ENCODE results near the gene CDHR4. TPM values are rescaled to one million over a fixed set of nuclear protein-coding genes. Genes with fewer than 3 reads are reported as not detected.
"Not testable (repeated sequence)": the region's sequence is repeated elsewhere in the genome, so short reads cannot be mapped to it uniquely, and the experiment has no call there.

The CDHR4 gene, protein sequence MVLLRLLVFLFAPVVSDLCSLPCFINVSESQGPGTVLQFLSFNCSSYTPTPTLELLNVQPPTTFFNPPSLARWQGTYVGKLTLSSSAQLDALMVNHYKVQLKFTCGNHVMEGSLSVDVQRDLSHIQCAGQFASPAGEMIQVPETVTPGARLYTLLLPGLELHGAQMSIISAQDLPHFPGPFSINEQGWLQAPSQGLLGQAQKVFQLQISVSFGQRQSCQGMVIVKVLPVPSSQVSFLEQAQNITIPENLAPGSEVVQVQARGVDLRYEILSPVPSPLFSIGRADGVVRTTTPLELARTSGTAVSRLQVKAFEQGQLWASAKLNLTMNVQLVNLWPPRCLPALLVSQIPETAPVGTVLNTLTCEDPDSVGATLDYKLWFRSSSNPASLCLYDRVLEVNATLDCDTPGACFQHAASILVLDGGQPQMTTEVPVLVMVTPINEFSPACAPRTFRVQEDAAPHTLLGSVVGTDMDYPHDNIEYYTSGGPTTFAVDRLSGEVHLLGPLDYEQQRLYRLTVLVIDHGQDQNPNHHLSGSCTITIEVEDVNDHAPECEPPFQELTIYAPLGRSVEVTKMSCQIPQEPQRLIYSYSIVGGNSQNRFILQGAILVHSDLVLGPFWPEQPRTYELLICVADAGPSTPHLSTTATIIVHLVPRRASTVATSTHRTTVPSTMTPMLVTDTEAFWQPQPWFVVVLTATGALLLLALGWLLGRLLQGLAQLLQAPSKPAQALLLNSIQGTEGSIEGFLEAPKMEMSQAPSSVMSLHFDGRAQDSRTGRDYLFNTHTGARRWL
- polyA plus RNA-seq (ENCODE audit: insufficient read length in 4 of 4) = under 1 TPM in 1 of 4 donors, not detected in 3; 0.16 TPM

DNA sequence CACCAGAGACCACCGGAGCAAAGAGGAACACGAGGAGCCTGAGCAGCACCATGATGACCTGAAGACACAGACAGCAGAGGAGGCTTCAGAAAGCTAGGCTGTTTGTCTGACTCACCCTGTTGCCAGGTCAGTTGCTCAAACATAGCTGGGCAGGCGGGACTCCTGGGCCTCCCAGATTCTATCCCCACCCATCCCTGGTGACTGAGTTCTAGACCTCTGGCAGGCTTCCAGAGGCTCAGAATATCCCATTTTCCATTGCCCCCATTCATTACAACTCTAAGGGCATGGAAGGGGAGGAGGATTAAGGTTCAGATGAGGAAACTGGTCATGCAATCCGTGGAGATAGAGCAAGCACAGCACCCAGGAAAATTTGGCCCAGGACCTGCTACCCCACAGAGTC, at the start of gene CDHR4:
Gene CDHR4 (minus strand): TSS at position 113 of the 400 bp plus-strand sequence. CDS start 61 bp downstream, at position 52.
- DNase-seq (ENCODE audit: low read depth in 4 of 4, low spot score in 2 of 4) = no peak

DNA sequence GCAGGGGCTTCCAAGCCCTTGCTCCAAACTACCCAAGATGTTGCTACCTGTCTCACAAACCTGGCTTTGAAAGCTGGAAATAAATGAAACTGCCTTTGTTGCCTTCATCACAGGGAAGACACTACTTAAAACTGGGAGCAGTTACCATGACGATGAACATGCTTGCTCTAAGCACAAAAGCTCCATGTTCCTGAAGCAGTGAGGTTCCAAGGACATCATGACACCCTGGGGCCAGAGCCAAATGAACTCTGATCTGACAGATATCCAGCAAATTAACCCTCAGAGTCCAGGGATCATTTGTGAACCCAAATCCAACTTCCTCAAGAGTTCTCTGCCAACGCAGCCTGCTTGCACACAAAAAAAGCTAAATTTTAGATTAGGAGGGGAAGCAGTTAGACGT, 46.0 kb upstream of the CDHR4 start:
- DNase-seq (ENCODE audit: low read depth in 4 of 4, low spot score in 2 of 4) = no peak

DNA sequence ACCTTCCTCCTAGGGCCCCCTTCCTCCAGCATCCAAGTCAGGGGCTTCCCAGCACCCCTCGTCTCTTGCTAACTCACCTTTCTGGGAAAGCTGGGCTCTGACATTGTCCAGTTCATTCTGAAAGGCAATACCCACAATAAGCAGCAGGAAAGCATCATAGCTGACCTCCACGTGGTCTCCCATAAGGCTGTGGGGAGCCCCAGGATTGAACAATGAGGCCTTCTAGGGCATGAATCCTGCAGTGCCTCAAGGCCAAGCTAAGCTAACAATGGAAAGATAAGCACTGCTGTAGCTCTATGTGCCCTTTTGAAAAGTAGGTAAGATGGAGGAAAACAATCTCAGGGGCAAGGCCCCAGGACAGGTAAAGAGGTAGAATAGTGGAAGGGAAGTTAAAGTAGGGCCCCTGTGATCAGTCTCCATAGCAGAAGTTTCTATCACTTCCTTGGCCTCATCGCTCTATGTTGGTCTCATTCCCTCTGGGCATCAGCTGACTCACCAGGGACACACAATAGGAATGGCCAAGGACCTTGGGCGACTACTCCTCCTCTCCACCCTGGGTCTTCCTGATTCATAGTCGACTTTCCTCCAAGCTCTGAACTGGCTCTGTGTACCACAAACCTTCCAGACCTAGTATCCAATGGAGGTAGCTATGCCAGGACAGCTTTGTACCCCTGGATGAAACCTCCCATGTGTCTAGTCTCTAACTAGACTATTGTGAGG, 45.0 kb upstream of the CDHR4 start:
- DNase-seq (ENCODE audit: low read depth in 4 of 4, low spot score in 2 of 4) = no peak

DNA sequence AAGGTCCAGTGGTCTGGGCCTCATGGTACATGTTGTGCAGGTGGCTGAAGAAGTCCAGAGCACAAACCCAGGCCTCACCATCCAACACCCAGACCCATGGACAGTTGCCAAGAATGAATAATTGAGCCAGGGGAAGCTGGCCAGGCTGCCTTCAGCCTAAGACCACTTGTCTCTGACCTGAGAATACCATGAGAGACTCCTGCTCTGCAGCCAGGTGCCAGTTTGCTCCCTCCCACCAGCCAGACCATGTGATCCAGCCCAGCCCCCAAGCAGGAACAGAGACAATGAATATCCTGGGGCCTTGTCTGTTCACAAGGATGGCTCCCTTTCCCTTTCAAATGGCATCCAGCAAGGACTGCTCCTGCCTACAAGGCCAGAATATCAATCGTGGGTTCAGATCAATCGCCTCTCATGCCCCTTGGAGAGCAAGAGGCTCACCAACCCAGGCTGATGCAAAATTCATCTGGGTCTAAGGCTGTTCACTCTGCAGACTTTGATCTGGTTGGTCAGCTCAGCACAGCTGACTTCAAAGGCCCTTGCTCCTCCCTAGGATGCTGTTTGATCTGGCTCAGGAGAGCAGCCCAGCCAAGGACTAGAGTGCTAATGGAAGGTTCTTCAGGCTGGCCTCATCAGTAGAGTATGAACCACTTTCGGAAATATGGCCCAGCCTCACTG, 43.3 kb upstream of the CDHR4 start:
- no peak for DNase-seq (ENCODE audit: low read depth in 4 of 4, low spot score in 2 of 4)

DNA sequence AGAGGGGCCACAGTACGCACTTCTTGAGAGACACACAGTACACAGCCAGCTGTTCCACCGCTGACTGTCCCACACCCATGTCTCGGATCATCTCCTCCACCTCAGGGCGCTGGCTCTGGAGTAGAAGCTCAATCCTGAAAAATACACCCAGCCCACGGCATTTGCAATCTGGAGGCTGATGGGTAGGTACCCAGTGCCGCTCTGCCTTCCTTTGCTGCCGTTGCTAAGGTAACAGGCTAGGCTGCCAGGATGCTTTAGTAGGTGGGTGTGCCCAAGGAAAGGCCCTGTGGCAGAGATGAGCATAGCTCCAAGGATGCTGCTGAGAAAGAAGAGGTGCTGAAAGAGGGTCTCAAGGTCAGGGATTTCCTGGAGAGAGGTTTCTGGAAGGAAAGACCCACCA, 42.1 kb upstream of the CDHR4 start:
- DNase-seq (ENCODE audit: low read depth in 4 of 4, low spot score in 2 of 4) = no peak

DNA sequence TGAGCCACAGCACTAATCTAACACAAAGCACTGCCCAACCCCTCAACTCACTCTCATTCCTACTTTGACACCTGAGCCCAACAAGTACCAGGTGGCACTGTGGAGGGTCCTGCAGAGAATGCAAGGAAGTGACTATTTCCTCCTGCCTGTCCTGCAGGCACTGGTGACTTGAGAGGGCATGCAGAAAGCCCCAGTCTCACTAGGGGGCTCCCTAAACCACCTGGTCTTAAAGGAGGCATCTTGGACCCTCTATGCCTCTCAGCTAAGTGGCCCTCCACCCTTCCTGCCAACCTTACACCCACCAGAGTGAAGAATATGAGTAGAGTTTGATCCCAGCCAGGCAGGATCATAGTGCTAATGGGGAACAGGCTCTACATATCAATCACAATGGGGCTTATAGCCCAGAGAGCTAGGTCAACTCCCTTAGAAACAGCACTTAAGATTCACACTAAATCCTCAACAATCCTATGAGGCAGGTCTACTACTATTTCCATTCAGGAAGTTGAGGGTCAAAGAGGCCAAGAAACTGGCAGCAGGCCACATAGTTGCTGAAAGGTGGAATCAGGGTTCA, 41.5 kb upstream of the CDHR4 start:
- DNase-seq (ENCODE audit: low read depth in 4 of 4, low spot score in 2 of 4) = no peak

DNA sequence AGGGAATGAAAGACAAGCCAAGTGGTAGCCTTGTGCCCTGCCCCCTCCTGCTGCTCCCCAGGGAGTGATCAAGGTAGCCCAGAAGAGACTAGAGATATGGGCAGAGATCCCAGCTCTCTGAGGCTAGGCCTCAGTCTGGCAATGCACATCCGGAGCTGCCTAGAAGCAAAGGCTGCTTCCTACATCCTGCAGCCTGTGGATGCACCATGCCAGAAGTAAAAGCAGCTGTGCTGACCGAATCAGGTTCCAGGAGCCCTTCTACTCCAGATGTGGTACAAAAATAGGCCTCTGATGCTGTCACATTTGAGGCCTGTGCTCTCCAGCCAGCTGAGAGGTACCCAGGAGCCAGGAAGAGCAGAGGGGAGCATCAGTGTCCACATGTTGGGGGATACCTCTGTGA, 40.7 kb upstream of the CDHR4 start:
- DNase-seq (ENCODE audit: low read depth in 4 of 4, low spot score in 2 of 4) = no peak

DNA sequence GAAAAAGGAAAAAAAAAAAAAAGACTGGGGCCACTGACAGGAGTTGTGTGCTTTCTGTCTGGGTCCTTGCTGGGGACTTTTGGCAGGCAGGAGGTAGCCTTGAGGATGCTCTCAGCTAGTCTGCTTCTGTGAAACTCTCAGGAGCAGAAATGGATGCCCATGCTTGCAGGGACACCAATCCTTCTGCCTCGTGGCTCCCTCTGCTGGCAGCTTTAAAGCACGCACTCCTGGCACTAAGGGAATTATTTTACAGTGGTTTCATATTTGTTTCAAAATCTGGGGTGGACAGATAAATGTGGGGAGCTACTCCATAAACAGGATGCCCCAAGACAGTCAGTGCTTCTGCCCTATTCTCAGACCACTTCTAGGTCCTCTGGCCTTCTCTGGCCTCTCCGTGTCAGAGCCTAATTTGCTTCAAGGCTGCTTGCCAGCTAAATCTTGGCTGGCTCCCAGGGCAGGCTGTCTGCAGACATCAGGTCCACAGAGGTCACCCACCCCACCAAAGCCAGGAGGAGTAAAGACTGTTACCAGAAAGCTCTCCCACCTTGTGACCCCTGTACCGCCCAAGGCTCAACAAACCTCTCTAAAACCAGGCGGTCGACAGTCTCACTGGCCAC, 39.6 kb upstream of the CDHR4 start:
- peak in 3 of 4 donors; percentile 50 to 73 (median 65) for DNase-seq (ENCODE audit: low read depth in 4 of 4, low spot score in 2 of 4)

DNA sequence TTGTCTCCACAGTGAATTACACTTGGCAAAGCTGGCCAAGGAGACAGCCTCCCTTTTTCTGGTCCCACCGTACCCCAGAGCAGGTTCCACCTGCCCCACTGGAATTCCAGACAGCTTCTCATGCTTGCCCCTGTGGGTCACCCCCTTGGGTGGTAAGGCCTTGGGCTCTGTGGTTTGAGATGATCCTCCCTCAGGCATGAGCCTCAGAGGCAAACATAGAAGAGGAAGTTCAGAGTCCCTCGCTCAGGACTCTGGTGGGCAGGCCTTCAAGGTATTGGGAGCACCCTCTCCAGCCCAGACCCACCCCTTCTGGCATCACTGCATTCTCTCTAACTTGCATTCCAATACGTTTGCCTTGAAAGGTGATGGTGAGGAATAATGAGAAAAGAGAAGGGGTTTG, 31.7 kb upstream of the CDHR4 start:
- DNase-seq (ENCODE audit: low read depth in 4 of 4, low spot score in 2 of 4) = no peak

DNA sequence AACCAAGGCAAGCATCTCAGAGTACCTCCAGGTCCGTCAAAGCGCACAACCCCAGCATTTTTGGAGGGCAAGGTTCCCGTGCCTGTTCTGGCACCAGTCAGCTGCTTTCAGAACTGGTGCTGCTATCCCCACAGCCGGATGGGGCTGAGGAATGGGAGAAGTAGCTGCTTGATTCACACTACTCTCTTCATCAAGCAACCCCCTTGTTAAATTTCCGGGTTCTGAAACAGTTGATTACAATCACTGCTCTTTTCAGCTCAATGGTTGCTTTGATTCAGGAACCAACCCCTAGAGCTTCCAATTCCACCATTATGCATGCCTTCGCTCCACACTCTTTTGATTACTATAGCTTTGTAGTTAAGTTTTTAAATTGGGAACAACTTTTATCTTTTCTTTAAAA, 26.3 kb upstream of the CDHR4 start:
- no peak for DNase-seq (ENCODE audit: low read depth in 4 of 4, low spot score in 2 of 4)

DNA sequence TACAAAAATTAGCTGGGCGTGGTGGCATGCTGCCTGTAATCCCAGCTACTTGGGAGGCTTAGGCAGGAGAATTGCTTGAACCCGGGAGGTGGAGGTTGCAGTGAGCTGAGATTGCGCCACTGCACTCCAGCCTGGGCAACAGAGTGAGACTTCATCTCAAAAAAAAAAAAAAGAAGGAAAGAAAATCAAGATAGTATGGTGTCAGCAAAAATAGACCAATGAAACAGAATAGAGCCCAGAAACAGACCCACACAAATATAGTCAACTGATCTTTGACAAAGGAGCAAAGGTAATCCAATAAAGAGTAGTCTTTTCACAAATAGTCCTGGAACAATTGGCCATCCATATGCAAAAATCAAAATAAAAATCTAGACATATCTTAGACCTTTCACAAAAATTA, 23.5 kb upstream of the CDHR4 start:
- not testable (repeated sequence) for DNase-seq (ENCODE audit: low read depth in 4 of 4, low spot score in 2 of 4)

DNA sequence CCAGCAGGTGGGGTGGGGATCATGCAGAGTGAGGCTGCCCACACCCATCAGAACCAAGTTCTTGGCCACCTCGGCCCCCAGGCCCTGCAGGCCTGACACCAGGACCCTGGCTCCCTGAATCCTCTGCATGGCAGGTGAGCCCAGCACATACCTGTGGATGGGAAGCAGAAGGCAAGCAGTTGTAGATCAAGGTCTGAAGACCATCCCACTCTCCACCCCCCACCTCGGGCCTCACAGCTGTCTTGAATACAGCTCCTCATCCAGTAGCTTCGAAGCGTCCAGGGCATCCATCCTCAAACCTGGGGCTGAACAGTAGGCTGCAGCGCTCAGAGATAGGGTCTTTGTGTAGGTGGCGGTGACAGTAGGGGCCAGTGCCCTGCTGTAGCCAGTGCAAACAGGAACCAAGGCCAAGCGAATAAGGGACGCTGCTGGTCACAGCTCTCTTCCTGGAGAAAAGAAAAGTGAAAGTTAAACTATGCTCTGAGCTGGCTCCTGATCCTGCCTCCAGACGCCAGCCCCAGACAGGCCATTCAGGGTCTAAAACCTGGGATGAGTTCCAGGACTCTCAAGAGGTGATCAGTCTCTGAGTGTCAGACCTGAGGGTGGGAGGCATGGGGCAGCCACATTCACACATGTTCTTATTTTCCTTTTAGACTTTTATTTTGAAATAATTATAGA, 14.0 kb upstream of the CDHR4 start, which contains the start of gene UBA7:
Gene UBA7 (minus strand): TSS at position 457 of the 678 bp plus-strand sequence. CDS start 166 bp downstream, at position 291.
- no peak for DNase-seq (ENCODE audit: low read depth in 4 of 4, low spot score in 2 of 4)

DNA sequence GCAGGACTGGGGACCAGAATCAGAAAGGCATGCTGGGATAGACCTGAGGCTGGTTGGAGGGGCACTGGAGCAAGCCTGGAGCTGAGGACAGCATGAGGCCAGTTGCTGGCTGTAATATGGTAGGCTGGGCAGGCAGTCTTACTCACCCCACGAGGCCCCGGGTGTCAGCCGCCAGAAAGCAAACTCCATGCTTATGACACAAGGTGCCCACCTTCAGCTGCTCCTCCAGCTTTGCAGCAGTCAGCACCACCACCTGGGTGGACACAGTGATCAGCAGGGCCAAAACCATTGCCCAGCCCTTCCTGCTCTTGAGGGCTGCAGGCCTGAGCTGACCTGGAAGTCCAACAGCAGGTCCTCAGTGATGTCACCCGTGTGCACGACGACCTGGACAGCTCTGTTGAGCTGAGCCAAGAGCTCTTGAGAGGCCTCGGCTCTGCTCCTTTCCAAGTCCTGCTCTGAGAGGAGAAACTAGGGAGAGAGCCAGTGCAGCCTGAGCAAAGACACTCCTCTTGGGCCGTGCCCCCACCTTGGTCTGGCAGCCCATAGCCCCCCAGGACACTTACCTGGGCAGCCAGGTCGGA, 13.3 kb upstream of the CDHR4 start:
- no peak for DNase-seq (ENCODE audit: low read depth in 4 of 4, low spot score in 2 of 4)

DNA sequence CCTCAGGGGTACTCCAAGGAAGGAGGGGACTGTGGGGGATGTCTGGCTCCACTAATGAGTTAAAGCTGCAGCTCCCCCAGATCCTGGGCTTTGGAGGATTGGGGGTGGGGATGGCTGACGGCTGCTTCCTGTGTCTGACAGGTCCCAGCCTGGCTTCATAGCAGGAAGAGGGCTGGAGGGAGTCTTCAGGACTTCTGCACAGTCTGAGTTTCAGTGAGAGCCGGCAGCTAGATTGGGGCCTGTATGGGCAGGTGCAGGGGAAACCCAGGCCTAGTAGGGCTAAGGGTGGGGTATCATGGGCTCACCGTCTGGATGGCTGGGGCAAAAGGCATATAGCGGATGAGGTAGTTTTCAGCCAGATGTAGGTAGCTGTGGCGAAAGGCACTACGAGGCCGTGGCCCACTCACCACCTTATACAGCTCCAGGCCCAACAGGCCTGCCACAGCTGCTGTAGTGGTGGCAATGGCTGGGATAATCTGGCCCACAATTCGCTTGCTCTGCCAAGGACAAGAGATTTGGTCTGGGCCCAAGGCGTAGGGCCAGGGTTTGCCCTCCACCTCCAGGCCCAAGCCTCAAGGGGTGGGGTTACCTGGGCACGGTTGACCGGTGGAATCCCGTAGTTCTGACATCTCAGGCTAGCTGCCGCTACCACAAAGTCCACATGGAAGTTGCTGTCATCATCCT, 7.9 kb upstream of the CDHR4 start:
- DNase-seq (ENCODE audit: low read depth in 4 of 4, low spot score in 2 of 4) = peak in 1 of 4 donors; percentile 61

DNA sequence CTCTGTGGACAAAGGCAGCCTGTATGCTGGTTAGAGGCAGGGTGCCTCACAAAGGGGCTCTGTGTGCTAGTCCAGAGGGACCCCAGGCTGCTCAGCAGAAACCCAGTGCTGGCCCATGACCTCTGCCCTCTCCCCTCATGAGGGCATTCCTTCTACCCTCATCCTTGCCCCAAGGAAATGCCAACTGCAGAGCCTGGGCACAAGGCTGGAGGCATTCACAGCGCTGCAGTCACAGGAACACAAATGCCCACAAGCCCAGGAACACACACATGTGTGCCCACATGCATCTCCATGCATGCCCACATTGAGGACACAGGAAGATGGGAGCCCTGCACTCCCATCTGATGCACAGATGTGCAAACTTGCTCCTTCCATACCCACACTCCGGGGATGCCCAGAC, 7.2 kb upstream of the CDHR4 start:
- no peak for DNase-seq (ENCODE audit: low read depth in 4 of 4, low spot score in 2 of 4)

DNA sequence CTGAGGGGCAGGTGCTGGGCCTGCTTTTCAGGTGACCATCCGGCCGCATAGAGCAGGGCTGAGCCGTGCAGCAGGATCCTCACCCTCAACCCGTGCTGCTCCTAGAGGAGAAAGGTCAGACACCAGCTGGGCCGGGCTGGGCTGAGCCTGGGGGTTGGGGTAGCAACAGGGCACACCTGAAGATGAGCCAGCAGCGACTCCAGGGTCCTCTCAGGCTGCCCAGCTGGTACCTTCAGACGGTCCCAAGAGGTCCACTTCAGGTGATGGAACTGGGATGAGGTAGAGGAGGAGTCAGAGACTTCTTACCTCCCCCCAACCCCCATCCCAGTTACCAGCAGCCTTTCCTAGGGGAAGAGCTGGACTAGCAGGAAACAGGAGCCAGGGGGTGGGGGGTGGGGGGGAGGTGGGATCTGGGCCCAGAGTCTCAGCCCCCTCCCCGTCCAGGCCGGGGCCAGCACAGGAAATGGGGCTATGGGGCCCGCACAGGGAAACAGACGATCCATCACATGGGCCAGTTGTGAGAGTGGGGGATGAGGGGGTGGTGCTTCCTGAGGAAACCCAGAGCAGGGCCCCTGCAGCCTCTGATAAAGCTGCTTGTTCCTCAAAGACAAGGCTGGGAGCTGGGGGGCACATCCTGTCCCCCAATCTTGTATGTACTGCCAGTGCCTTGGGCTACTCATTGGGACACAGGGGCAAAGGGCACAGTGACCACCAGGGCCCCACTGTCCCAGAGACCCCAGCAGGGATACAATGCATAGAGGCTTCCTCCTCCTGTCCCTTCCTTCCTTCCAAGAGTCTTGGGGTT, 6.4 kb upstream of the CDHR4 start:
- DNase-seq (ENCODE audit: low read depth in 4 of 4, low spot score in 2 of 4) = peak; percentile 37 to 84 (median 70)

DNA sequence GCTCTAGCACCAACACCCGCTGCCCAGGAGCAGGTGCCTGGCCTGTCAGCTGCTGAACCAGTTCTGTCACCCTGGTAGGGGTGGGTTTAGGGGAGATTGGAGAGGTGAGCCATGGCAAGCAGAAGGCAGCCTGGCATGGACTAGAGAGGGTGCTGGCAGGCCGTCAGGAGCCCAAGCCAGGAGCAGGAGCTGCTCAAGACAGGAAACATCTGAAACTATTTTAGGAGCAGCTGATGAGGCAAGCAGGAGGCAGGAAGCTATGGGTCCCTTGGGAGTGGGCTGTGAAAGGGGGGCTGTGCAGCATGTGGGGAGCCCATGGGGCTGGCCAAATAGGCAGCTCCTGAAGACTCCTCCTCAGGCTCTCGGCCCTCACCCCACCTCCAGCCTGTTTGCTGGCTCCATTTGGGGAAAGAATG, 5.7 kb upstream of the CDHR4 start:
- DNase-seq (ENCODE audit: low read depth in 4 of 4, low spot score in 2 of 4) = peak; percentile 34 to 76 (median 66)

All from left renal cortex interstitium (tissue), 4 donors.